Measurements from ENCODE around the gene DMRT1.
A peak's percentile ranks its signal among the peaks of the same experiment; 100 is the strongest.
"Not testable (repeated sequence)": the region's sequence is repeated elsewhere in the genome, so short reads cannot be mapped to it uniquely, and the experiment has no call there.

DMRT1 gene

DNA sequence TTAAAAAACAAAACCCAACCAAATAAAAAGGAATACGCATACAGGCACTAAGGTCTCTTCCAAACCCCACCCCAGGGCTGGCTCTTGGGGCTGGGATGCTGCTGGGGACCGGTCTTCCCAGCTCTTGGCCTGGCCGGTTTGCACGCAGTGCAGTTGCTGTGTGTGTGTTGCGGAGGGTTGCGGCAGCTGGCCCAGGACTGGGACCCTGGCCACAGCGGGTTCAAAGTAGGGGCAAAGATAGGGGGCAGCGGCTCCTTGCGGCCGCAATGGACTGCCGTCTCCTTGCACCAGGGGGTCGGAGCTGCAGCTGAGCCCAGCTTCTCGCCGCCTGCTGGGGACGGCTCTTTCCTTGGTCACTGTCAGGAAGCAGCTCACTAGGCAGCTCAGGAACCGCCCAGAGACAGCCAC is 140.0 kb downstream of the DMRT1 start:
- no peaks in the 10 kb centered on the region for H3K4me1 ChIP-seq
- no peak overlapping the region for H3K4me3 ChIP-seq (ENCODE audit: low read depth, low read length)
- no peak for DNase-seq
- no peaks in the 10 kb centered on the region for H3K36me3 ChIP-seq
- no peaks in the 10 kb centered on the region for H3K9me3 ChIP-seq
- TF ChIP-seq, protein P1, sequence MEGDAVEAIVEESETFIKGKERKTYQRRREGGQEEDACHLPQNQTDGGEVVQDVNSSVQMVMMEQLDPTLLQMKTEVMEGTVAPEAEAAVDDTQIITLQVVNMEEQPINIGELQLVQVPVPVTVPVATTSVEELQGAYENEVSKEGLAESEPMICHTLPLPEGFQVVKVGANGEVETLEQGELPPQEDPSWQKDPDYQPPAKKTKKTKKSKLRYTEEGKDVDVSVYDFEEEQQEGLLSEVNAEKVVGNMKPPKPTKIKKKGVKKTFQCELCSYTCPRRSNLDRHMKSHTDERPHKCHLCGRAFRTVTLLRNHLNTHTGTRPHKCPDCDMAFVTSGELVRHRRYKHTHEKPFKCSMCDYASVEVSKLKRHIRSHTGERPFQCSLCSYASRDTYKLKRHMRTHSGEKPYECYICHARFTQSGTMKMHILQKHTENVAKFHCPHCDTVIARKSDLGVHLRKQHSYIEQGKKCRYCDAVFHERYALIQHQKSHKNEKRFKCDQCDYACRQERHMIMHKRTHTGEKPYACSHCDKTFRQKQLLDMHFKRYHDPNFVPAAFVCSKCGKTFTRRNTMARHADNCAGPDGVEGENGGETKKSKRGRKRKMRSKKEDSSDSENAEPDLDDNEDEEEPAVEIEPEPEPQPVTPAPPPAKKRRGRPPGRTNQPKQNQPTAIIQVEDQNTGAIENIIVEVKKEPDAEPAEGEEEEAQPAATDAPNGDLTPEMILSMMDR (IDR thresholded peaks at IDR 0.05; ENCODE audit: low read depth, low read length), result no peak
- H3K27me3 ChIP-seq, result peaks cover 61% of the 10 kb centered on the region

DNA sequence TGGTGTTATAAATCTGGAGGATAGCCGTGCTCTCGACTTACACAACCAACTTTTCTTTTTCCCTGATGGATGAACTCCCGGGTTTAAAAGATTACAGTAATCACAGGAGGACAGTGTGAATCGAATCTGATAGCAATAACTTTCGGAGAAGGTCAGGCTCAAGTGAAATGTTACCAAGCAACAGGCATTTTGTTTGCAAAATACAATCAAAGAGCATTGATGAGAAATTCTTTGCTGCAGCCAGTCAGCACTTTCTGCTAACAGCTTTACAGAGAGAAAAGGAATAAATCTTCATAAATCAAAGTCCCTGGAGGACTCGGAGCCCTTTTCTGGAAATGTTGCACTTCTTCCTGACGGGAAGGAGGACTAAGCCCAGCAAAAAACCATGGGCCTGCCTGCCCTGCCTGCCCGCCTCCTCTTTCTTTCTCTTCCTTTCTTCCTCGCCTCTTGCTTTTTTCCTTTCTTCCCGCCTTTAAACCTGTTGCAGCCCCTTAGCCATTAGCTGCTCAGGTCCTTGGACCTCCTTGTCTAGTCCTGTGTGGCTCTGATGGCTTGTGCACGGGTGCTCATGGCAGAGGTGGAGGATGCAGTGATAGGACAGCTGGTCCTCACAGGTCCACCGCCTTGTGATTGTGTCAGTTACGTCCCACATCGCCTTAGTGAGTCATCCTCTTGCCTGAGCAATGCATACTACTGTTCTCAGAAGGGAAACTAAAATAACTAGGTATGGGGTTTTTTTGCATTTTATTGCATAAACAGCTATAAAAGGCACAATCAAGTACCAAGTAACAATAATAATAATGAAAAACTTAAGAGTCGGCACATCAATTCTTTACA is 141.1 kb downstream of the DMRT1 start:
- Histone ChIP-seq H3K9me3 (no peaks in the 10 kb centered on the region), H3K27me3 (peaks cover 50% of the 10 kb centered on the region), H3K36me3 (no peaks in the 10 kb centered on the region), H3K4me3 (ENCODE audit: low read depth, low read length) (no peak overlapping the region), H3K4me1 (no peaks in the 10 kb centered on the region)
- DNase-seq, result no peak
- TF ChIP-seq, protein P1 (IDR thresholded peaks at IDR 0.05; ENCODE audit: low read depth, low read length), result no peak

DNA sequence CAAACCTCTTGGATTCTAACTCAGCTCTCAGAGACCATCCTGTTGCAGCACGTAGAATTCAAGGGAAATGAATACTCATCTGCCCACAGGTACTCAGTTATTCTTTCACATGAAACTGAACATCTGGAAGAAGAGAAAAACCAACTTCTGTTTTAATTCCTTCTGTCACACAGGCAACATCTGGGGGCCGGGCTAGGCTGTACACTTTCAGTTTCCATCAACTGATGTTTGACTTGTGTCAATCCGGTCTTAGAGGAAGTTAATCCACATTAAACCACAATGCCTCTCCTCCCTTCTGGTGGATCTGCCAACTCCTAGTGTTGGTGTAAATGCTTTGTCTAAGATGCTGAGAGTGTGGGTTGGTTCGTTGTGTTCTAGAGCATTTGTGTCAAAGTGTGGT is 152.5 kb downstream of the DMRT1 start:
- H3K4me1 ChIP-seq, result no peaks in the 10 kb centered on the region
- TF ChIP-seq, protein P1 (IDR thresholded peaks at IDR 0.05; ENCODE audit: low read depth, low read length), result no peak
- no peaks in the 10 kb centered on the region for H3K27me3 ChIP-seq
- DNase-seq, result no peak
- no peaks in the 10 kb centered on the region for H3K36me3 ChIP-seq
- H3K9me3 ChIP-seq, result peaks cover 6% of the 10 kb centered on the region
- H3K4me3 ChIP-seq (ENCODE audit: low read depth, low read length), result no peak overlapping the region

DNA sequence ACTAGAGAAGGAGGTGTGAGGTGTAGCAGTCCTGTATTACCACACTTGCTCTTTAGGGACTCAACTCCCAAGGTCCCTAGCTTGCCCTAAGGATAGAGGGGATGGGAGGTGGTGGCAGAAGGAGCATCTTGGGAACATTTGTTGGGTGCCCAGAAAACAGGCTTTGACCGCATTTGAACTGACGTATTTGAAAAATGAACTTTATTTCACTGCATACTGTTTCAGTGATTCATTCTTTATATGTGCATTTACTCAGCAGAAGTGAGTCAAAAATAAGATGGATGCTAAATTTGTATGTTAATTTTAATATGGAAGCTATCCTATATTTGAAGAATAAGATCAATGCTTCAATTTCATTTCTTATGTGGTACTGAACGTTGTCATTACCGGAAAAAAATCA is 153.7 kb downstream of the DMRT1 start:
- Histone ChIP-seq H3K9me3 (peaks cover 8% of the 10 kb centered on the region), H3K4me3 (ENCODE audit: low read depth, low read length) (no peak overlapping the region), H3K27me3 (no peaks in the 10 kb centered on the region), H3K4me1 (no peaks in the 10 kb centered on the region), H3K36me3 (no peaks in the 10 kb centered on the region)
- no peak for DNase-seq
- TF ChIP-seq, protein P1 (IDR thresholded peaks at IDR 0.05; ENCODE audit: low read depth, low read length), result no peak

DNA sequence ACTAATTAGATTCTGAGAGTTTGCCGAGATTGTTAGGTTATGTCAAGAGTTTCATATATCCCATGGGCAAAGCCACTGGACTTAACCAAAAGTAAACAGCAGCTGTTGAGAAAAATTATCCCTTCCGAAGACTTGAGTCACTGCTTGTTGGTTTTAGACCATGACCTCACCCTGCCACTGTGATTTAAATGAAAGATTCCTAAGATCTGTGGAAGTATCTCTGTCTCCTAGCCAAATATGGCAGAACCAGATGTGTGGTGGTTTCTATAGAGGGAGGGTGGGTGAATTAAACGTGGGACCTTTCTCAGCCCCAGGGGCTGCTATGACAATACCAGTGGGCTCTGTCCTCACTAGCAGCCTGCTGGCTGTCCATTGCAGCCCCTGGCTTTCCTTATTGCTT is 154.3 kb downstream of the DMRT1 start:
- H3K9me3 ChIP-seq, result peaks cover 8% of the 10 kb centered on the region
- H3K36me3 ChIP-seq, result no peaks in the 10 kb centered on the region
- DNase-seq, result no peak
- H3K4me3 ChIP-seq (ENCODE audit: low read depth, low read length), result no peak overlapping the region
- TF ChIP-seq, protein P1 (IDR thresholded peaks at IDR 0.05; ENCODE audit: low read depth, low read length), result no peak
- H3K27me3 ChIP-seq, result no peaks in the 10 kb centered on the region
- no peaks in the 10 kb centered on the region for H3K4me1 ChIP-seq

DNA sequence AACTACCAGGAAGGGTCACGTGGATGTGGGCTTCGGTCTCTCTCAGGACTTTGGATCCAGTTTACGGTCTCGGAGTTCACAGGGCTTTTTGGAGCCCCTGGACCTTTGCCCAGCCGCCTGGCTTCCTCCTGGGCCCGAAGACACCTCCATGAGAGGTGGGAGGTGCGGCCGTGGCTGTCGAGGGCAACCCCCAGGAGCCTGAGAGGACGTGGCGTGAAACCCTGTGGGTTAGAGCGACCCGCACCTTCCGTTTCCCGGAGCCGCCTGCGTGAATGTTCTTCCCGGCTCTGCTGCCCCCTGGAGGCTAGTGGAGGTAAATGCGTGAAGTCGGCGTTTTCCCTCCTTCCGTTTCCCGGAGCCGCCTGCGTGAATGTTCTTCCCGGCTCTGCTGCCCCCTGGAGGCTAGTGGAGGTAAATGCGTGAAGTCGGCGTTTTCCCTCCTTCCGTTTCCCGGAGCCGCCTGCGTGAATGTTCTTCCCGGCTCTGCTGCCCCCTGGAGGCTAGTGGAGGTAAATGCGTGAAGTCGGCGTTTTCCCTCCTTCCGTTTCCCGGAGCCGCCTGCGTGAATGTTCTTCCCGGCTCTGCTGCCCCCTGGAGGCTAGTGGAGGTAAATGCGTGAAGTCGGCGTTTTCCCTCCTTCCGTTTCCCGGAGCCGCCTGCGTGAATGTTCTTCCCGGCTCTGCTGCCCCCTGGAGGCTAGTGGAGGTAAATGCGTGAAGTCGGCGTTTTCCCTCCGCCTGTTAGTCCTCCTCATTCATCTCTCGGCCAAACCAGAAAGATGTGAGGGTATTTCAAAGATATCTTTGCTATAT is 157.0 kb downstream of the DMRT1 start:
- H3K36me3 ChIP-seq; H3K4me3 ChIP-seq (ENCODE audit: low read depth, low read length); H3K27me3 ChIP-seq; H3K9me3 ChIP-seq; DNase-seq; H3K4me1 ChIP-seq: not testable (repeated sequence)
- TF ChIP-seq, protein P1 (IDR thresholded peaks at IDR 0.05; ENCODE audit: low read depth, low read length), result peak; percentile 56

Data from BE2C (cell line).